NCI-H446 treated with DMSO at 0.1 percent for 48 hours (cell line): ENCODE data around the gene CRB2.

Experiments used
- DNase-seq: peaks from one replicate; lab custom pipeline; 2025; lab: John Stamatoyannopoulos, UW

Gene CRB2

GRCh38 chr9:123355761-123356431 lies at the start of gene CRB2:
CRB2 (plus strand) TSS chr9:123356197; CDS start chr9:123356261, 64 bp downstream.
- no peak for DNase-seq

DNA sequence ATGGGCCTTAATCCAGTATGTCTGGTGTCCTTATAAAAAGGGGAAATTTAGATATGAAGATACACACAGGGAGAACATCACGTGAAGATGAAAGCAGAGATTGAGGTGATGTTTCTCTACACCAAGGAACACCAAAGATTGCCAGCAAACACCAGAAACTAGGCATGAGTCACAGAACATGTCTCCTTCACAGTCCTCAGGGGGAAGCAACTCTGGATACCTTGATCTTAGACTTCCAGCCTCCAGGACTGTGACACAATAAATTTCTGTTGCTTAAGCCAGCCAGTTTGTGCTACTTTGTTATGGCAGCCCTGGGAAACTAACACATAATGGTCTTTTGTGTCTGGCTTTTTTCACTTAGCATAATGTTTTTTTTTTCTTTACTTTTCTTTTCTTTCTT lies 46.4 kb upstream of the CRB2 start:
- no peak for DNase-seq

GRCh38 chr9:123310551-123311249 lies 45.3 kb upstream of the CRB2 start:
- no peak for DNase-seq

GRCh38 chr9:123311250-123311752 lies 44.7 kb upstream of the CRB2 start:
- no peak for DNase-seq

DNA sequence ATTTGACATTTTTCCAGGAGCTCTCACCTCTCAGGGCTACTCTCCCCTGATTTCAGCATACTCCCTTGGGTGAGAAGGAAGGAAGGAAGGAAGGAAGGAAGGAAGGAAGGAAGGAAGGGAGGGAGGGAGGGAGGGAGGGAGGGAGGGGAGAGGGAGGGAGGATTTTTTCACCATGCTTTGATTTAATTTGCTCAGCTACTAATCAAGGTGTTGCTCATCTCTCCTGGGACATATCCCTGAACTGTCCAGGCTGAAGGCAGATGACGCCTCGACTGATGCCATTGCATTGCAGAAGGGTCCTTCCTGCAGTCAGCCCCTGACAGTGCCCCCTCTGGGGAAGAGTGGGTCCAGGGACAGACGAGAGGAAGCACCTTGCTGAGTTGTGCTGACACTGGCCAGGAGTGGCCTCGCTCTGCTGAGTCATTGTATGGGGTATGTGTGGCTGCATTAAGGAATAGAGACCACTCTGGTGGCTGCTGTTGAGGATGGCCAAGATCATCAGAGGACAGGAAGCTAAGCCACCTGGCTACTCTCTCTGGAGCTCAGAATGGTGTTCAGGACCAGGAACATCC lies 43.6 kb upstream of the CRB2 start:
- no peak for DNase-seq

DNA sequence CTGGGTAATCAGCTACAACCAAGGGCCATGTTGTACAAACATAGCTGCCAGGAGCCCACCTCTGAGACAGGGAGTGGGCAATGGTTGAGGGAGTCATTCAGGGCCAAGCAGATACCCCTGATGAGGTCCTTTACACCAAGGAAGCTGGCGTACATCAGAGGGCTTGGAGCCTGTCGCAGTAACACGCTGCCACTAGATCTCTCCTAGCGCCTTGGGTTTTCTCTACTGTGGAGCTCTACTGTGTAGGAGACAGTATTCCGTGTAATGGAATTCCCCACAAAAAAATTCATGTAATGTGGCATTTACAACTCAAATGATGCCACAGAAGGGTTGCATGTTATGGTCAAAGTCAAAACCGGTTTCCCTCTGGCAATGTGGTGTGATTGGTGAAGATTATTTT lies 41.4 kb upstream of the CRB2 start:
- no peak for DNase-seq

GRCh38 chr9:123315635-123316034 lies 40.4 kb upstream of the CRB2 start:
- no peak for DNase-seq

DNA sequence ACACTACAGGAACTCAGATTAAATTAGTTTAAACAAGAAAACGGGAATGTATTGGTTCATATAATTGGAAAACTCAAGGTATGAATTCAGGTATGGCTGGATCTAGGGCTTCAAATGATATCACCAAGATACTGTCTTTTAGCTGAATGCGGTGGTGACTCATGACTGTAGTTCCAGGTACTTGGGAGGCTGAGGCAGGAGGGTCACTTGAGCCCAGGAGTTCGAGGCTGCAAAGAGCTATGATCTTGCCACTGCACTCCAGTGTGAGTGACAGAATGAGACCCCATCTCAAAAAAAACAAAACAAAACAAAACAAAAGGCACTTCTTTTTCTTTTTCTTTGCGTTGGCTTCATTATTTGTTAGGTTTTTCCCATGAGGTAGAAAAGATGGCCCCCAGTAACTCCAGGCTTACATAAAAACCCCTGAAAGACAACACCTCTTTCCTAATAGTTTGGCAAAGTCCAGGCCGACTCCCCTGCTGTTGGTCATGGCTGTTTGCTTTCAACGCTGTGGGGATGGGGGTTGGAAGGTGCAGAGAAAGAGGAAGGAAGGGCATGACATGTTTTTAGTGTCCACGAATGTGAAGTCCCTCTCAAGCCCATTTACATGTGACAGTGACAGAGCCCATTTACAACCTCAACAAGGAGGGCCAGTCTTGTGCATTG lies 39.8 kb upstream of the CRB2 start:
- no peak for DNase-seq

DNA sequence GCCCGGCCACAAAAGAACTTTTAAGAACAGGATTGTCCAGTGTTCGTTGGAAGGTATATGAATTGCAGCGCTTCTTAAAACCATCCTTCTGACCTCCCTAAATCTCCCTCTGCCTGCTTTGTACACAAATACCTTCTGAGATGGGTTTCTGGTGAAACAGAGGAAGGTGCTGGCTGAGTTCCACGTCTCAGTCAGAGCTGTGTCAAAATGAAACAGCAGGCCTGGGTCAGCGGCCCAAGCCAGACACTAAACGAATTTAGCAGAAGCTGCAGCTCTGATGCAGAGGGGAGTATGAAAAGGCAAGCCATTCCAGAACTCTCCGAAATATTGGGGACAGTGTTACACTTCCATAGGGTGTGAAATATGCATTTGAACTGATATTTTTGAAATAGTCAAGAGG lies 37.8 kb upstream of the CRB2 start:
- no peak for DNase-seq

DNA sequence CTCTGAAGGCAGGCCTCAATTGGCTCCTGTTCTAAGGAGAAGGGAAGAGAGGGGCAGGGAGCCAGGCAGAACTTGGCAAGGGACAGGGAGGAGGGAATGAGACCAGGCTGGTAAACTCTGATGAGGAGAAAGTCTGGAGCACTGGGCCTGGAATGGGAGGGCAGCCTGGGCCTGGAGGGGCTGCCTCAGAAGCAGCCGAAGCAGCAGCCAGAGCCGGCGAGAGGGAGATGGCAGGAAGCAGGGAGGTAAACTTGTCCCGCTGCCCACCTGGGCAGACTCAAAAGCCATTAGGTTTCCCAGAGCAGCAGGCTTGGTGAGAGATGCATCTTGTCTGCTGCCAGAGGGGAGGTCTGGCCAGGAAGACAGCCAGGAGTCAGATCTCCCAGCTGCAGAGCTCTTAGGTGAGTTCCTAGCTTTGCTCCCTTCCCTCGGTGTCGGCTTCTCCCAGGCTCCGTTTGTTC lies 37.0 kb upstream of the CRB2 start:
- peak; percentile 64 for DNase-seq

GRCh38 chr9:123319541-123320339 lies 36.3 kb upstream of the CRB2 start:
- no peak for DNase-seq

DNA sequence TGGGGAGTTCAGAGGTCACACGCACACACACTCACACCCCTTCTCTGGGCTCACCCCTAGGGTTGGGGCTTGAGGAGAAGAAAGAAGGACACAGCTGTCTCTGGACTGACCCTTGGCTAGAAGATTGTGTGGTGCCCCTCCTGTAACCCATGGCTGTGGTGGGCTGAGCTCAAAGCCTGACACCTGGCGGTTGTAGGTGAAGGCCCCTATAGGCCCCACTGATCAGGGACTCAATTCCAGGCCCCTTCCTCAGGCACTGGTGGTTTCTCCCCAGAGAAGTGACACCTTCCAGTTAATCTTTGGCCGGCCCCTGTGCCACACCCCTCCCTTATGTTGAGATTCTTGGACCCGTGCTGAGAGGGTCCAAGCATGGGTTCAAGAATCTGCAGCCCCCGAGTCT lies 35.2 kb upstream of the CRB2 start:
- no peak for DNase-seq

DNA sequence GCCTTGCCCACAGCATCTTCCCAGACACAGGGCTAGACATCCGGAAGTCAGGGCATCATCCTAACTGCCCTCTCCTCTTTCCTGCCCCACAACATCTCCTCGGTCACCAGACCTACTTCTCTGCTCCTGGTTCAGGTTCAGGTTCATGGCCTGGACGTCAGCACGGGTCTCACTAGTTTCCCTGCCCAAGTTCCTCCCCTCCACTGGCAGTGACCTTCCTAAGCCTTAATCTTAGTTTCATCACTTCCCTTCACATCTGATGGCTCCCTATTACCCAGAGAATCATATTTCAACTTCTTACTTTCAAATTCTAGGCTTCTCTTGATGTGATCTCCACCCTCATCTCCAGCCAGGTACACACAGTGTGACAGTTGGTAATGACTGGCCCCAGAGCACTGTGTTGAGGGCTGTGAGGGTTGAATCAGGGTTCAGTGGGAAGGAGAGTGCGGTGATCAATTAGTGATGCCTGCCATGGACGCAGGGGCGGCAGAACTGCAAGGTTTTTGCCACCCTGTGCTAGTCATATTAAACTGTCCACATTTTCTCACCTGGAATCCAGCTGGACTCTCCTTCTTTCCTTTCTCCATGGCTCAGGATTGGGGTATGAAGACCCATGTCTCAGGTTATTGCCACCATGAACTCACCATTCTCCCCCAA lies 34.3 kb upstream of the CRB2 start:
- no peak for DNase-seq

DNA sequence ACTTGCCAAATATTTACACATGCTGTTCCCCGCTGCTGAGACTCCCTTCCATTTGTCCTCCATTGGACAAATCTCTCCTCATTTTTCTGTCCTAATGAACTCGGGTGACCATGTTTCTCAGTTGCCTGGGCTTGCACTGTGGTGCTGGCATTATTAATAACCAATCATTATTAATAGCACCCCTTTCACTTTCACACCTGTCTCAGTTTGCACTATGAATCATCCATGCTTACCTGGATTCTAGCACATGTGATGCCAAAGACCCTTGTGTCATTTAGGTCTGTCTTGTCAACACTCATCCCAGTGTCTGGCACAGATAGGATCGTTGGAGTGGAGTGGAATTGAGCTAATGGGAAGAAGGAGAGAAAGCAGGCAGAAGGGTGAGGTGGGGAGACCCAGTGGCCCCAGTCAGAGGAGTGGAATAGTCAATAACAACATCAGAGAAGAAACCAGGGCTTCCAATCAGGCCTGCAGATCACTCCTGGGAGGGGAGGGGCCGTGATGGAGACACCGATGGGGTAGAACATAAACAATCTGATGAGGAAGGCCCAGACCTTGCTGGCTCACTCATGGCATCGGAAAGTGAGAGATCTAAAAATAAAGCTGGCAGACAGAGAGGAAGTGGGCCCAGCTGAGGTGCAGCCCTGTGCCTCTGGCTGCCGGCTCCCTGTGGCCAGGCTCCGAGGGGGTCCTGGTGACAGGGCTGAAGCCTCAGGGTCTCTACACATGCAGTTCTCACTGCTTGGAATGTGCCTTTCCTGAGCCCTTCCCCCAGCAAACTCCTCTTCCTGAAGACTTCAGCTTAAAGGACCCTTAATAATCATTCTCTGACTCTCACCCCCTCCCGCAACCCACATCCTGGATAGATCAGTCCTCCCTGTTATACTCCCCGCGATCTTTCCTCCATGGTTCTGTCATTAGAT lies 33.5 kb upstream of the CRB2 start:
- DNase-seq, result no peak

- no peak for DNase-seq
Observed at GRCh38 chr9:123323196-123324013, 32.6 kb upstream of the CRB2 start.

DNA sequence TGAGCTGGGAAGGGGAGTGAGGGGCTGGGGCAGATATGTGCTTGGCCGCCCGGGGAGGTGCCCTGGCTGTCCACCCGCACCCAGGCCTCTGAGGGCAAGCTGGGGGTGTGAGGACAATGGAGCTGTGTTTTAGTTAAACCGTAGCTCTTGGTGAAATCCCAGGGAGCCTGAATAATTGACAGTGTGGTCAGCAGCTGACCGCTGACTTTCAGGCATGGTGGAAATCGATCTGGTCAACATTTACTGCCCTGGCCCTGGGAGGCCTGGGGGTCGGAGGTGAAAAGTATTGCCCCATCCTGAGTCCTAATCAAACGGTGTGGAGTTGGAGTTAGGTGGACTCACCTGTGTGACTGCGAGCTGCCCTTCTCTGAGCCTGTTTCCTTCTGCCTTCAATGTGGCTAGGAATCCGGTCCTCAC lies 31.2 kb upstream of the CRB2 start:
- no peak for DNase-seq

DNA sequence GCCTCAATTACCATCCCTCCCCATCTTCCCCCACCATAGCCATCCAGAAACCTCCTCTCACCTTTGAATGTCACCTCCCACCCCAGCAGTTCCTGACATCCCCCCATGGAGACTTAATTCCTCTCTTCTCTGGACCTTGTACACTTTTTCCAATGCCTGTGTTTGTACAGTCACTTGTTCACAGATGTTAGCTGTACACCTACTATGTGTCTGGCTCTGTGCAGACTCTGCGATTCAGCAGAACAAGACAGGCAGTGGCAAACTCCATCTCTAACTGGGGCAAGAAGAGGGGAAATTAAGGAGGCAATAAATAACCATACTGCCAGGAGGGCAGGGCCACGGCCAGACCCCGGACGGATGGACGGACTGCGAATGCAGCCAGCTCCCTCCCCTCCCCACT lies 29.8 kb upstream of the CRB2 start:
- DNase-seq, result no peak

GRCh38 chr9:123326662-123327093 lies 29.3 kb upstream of the CRB2 start:
- DNase-seq, result no peak

DNA sequence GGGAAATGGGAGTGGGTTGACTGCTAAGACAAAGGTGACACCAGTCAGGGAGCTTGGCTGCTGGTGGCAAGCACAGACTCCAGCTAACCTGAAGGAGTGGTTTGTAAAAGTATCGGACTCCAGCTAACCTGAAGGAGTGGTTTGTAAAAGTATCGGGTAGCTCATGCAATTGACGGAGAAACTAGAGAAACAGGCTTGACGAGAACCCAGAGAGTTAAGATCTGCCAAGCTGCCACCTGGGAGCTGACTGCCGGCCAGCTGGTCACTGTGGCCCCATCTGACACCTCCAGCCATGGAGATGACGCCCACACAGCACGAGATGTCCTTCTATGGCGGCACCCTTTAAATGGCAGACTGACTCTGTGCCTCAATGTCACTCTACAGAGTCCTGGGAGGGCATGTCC lies 28.3 kb upstream of the CRB2 start:
- no peak for DNase-seq
